ENCODE results near the gene TIMM29.

GRCh38 chr19:10891405-10892086 is 37.1 kb upstream of the TIMM29 start:
- no peak for TF ChIP-seq CTCF (IDR thresholded peaks at IDR 0.05)
- TF ChIP-seq POLR2A (IDR thresholded peaks at IDR 0.05), result no peak
